GM21390 (cell line): Measurements from ENCODE around the gene RRAGD.

Experiments used
- ATAC-seq: cut with Tn5 transposase; IDR thresholded peaks from one replicate; pipeline ENCODE4 v1.9.1; 2021; ENCODE audit not compliant: unreplicated experiment

Gene RRAGD

GRCh38 chr6:89350281-89350966 lies 61.6 kb downstream of the RRAGD start:
- ATAC-seq: peak; percentile 32

- ATAC-seq: no peak
Measured at GRCh38 chr6:89348372-89348771, 63.7 kb downstream of the RRAGD start.

- ATAC-seq: no peak
Measured at GRCh38 chr6:89347825-89348224, 64.2 kb downstream of the RRAGD start.

GRCh38 chr6:89346433-89346832 lies 65.6 kb downstream of the RRAGD start:
- ATAC-seq: no peak

- ATAC-seq: no peak
Measured at GRCh38 chr6:89339565-89339964, 72.5 kb downstream of the RRAGD start.

- no peak for ATAC-seq
Measured at GRCh38 chr6:89335164-89335563, 76.9 kb downstream of the RRAGD start.

GRCh38 chr6:89330910-89331309 lies 81.2 kb downstream of the RRAGD start:
- ATAC-seq: no peak

GRCh38 chr6:89328976-89329375 lies 83.1 kb downstream of the RRAGD start:
- no peak for ATAC-seq

GRCh38 chr6:89324304-89324703 lies 87.8 kb downstream of the RRAGD start:
- ATAC-seq: no peak

GRCh38 chr6:89323511-89323971 lies 88.5 kb downstream of the RRAGD start:
- no peak for ATAC-seq

- no peak for ATAC-seq
Measured at GRCh38 chr6:89321131-89321970, 90.7 kb downstream of the RRAGD start.

GRCh38 chr6:89320012-89320559 lies 92.0 kb downstream of the RRAGD start:
- ATAC-seq: no peak

- ATAC-seq: no peak
Measured at GRCh38 chr6:89317067-89317466, 95.0 kb downstream of the RRAGD start.

- ATAC-seq: no peak
Measured at GRCh38 chr6:89315249-89315885, 96.7 kb downstream of the RRAGD start, which contains the start of gene GABRR2. GABRR2 (minus strand) TSS chr6:89315299; CDS start chr6:89315165, 134 bp downstream.

- no peak for ATAC-seq
Measured at GRCh38 chr6:89314692-89315091, 97.4 kb downstream of the RRAGD start.
